A549 (cell line): ENCODE measurements around the gene CELF1.

ENCODE experiments used
- EP300 ChIP-seq, 2 experiments: fragments of >200 bp; sonication (Bioruptor Twin); formaldehyde crosslinking; IDR thresholded peaks; 2 replicates in 1 of 2; 3 replicates in 1 of 2; pipeline ENCODE4 v1.6.1; 2016 to 2017
- JUNB ChIP-seq: fragments of >200 bp; sonication (Bioruptor Twin); formaldehyde crosslinking; IDR thresholded peaks from 2 replicates; pipeline ENCODE4 v1.6.1; 2016
- REST ChIP-seq: fragments of 200-600 bp; sonication (generic); IDR thresholded peaks from 2 replicates; pipeline ENCODE4 v1.6.1; 2016; ENCODE audit warnings: antibody characterized with exemption, mild to moderate bottlenecking, moderate library complexity

GRCh38 chr11:47499614-47500013 is 53.3 kb downstream of the CELF1 start:
- no peak for TF ChIP-seq JUNB
- no peak for TF ChIP-seq REST
- TF ChIP-seq EP300 (IDR thresholded peaks at IDR 0.05) = no peak
